22Rv1 (cell line): ENCODE data around the gene RAD51B.

ENCODE experiments used
- CTCF ChIP-seq: fragments of 450-650 bp; IDR thresholded peaks from 2 replicates; pipeline ENCODE4 v1.5.1; 2017; ENCODE audit warnings: mild to moderate bottlenecking
- ZFX ChIP-seq: fragments of 450-650 bp; IDR thresholded peaks from 2 replicates; pipeline ENCODE4 v1.6.1; 2017; ENCODE audit warnings: antibody characterized with exemption, borderline replicate concordance

DNA sequence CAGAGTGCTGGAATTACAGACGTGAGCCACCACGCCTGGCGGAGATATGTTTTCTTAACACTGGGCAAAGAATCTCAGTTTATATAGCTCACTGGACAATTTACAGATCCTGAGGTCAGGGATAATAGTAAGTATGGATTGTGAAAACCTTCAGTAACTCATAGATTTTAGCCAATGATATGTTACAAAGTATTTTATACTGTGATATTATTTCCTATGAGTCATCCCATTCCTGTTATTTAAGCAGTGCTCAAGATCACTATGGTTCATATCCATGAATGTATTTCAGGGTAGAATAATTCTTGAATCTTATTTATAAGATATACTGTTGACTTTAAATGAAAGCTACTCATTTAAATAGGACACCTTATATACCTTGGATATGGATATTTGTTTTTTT is 107.2 kb downstream of the RAD51B start:
- TF ChIP-seq CTCF (no peak), ZFX (no peak)
